Activated CD8-positive, alpha-beta memory T cell treated with anti-CD3 and anti-CD28 coated beads, Interleukin-2, amount 50 U/mL, for 1 hour (primary cell): Measurements from ENCODE around the gene MVB12B.
A peak's percentile ranks its signal among the peaks of the same experiment; 100 is the strongest.

ENCODE experiments used
- DNase-seq: peaks from one replicate; pipeline ENCODE4 v3.0.0-alpha.2; 2020; ENCODE audit errors: extremely low read depth

MVB12B gene

DNA sequence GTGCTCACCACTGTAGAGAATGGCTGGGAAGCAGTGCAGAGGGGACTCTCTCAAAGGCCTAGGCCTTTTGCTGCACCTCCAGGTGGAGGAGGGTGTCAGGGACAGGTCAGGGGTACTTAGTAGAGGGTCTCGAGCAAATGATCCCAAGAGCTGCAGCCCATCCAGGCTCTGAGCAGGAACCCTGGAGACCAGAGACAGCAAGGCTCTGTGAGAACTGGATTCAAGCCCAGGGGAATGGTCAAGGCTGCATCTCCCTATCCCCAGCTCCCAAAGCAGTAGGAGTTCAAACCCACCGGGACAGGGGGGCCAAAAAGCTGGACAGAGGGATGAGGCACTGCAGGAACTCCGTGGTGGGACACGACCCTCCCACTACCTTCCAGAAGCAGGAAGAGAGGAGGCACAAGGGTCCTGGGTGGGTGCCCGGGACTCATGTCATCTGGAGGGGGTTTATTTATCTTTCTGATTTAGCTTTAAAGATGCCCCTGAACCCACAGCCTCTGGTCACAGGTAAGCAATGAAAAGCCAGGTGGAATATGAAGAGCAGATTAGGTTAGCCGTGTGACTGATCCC lies 124.8 kb downstream of the MVB12B start:
- no peak for DNase-seq

DNA sequence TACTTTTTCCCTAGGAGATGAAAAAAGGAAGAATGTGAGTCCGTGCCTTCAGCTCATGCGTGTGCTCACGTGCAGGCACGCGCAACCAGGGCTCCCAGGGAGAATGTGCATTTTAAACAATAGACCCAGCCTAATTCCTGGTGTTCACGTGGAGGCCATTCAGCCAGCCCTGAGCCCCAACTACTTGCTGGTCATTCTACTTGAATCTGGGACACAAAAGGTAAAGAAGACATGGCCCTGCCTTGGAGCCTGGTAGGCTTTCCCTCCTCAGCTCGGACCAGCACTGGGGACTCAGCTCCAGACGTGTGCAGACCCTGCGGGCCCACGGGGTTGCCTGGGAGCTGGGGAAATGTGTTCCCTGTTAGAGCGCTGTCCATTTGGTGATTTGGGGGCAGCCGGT lies 125.5 kb downstream of the MVB12B start:
- DNase-seq, result no peak

- DNase-seq, result no peak
Measured at GRCh38 chr9:126453156-126453963, 126.7 kb downstream of the MVB12B start.

DNA sequence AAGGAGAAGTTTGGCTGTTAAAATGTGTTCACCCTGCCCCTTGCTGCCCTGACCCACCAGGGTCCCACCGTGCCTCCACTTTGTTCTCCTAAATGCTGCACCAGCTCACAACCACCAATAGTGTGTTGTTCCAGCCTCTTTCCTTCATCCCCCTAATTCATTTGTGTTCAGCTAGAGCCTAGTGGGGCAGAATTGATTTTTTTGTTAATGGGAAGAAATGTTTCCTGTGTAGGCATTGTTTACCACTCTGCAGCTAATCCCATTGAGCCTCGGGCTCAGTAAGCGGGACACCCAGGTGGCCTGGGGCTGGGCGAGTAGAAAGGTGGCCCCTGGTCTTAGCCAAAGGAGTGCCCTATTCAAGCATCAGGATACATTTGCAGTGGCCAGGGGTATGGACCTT lies 127.6 kb downstream of the MVB12B start:
- no peak for DNase-seq

GRCh38 chr9:126454795-126455194 lies 128.2 kb downstream of the MVB12B start:
- DNase-seq, result no peak

DNA sequence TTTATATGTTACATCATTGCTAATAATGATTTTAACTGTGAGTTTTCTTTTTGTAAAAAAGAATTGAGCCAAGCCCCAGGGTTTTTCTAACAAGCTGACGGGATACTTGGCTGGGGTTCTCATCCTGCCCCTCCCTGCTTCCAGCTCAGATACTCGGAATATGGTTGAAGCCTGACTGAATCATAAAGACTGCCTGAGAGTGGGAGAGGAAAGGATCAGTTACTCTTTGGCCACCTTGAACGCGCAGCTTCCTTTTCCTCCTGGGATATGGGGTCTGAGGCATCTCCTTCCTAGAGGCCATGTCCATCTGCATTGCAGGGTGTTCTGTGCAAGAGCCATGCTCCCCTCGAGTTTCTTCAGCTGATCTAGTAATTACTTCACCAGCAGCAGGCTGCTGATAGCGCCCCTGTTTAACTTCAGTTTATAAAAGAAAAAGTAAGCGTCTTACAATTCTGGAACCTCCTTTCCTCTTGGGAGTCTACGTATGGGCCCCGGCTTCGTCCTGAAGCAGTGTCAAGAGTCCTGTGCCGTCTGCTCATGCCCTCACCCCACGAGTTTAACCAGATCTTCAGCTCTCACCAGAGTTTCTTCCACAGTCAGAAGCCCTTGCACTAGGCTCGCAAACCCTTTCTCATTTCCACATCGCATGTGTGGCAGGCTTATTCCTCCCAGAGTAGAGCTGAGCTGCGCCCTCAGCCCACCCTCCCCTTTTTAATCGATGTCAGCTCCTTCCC lies 130.0 kb downstream of the MVB12B start:
- no peak for DNase-seq

GRCh38 chr9:126457175-126457547 lies 130.5 kb downstream of the MVB12B start:
- no peak for DNase-seq

- no peak for DNase-seq
Measured at GRCh38 chr9:126457890-126458289, 131.3 kb downstream of the MVB12B start.

DNA sequence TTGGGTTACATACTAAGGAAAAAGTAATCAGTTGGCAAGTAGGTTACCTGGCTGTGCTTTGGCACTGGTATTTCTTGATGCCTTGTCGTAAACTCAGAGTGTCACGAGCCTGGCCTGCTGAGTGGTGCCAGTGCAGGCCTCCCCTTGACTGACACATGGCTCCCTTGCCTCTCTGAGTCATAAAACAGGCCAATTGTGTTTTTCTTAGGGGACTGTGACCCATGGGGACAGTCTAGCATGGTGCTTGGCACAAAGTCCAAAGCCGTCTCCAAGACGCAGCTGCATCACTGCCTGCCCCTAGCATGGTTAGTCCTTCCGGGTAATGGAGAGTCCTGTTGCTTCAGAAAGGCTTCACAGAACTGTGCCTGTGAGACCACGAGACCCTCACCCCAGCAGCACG lies 132.5 kb downstream of the MVB12B start:
- DNase-seq, result no peak

DNA sequence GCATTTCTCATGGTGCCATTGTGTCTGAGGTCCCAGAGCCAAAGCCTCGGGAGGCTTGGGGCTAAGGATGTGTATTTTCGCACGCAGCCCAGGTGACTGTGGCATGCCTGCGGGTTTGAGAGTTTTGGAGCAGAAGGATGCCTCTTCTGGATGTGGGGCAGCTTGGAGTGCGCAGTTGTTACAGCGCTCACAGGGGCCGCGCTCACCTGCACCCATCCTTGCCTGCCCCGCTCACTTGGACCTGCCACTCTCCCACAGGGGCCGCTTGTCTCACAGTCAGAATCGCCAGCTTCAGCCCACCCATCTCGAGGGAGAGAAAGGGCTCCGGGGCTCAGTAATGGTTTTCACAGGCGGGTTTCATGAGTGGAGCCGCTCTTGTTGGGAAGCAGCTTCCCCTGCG lies 132.9 kb downstream of the MVB12B start:
- DNase-seq, result no peak

DNA sequence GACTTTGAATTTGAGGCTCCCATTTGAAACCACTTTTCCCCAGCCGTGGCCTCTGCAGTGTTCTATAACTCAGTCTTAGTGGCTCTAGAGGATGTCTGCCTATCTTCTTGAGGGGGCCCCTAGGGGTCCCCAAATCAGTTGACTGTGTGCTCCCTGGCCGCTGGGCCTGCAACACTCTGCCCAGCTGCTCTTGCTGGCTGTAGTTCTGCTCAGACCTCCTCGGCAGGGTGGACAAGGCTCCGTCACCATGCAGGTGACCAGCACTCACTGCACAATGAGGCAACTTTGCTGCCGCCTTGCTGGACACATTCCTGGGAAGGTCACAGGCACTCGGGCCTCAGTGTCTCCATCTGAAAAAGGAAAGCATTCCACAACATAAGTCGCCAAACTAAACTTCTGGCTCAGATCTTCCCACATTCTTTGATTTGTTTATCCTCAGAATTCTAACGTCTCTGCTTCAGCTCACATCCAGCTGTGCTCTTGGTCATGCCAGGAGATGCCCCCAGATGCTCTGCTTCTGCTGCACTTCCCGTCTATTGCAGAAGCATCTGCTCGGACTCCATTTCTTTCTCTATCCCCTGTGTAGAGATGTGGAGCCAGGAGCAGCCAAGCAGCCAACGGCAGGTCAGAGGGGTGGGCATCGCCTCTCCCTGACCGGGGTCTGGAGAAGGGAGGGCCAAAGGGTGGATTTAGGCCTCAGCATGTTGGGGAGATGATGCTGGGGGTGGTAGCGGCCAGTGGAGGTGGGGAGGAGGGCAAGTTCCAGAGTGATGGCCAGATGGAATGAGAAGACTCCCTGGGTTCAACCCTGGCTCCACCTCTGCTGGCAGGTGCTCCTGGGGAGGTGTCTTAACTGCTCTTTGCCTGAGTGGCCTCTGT lies 133.6 kb downstream of the MVB12B start:
- DNase-seq, result no peak

DNA sequence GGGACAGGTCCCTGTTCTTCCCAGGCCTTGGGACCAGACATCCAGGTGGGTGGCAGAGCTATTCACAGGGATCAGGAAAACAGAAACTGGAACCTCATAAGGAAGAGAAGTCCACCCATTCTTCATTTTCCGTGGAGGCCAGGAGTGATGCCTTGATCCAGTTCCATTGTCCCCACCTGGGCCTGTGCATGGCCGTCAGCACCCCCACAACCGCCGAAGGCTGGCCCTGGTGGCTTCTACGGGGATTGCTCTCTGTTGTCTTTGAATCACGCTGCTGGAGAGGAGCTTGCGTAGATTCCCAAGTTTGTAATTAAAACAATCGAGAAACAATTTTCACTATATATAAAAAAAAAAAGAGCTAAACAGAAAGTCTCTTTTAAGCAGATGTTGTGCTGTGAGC lies 134.4 kb downstream of the MVB12B start:
- DNase-seq, result no peak

DNA sequence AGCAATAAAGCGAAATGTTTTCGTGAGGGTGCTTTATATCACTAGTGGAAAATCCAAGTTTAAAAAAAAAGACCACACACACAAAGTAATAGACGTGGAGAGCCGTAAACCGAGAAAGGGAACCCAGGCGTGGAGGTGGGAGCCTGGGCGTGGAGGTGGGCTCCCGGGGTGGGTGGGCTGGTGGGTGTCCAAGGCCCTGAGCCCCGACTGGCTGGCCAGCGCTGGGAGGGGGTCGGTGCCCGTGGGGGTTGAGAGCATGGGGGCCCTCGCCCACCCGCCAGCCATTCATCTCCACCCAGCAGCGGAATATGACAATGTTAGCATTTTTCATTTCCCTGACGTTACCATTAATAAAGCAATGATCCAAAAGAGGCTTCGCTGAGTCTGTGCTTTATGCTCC lies 135.0 kb downstream of the MVB12B start:
- DNase-seq, result no peak

DNA sequence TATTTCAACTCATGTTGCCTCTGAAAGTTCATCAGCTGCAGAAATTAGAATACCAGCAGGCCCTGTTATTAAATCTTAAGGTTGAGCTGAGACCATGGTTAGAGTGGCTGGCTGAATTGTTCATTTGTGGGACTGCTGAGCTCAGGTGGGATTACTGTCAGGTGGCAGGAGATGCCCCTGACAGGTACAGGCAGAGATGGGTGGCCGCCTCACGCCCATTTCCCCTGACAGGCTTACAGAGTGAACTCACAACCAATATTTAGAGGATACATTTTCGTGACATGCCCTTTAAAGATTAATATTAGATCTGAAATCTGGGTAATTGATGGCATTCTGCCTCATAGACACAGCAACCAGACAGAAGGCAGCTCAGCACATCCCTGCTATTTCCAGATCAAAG lies 136.0 kb downstream of the MVB12B start:
- no peak for DNase-seq

GRCh38 chr9:126463426-126463825 lies 136.8 kb downstream of the MVB12B start:
- no peak for DNase-seq

DNA sequence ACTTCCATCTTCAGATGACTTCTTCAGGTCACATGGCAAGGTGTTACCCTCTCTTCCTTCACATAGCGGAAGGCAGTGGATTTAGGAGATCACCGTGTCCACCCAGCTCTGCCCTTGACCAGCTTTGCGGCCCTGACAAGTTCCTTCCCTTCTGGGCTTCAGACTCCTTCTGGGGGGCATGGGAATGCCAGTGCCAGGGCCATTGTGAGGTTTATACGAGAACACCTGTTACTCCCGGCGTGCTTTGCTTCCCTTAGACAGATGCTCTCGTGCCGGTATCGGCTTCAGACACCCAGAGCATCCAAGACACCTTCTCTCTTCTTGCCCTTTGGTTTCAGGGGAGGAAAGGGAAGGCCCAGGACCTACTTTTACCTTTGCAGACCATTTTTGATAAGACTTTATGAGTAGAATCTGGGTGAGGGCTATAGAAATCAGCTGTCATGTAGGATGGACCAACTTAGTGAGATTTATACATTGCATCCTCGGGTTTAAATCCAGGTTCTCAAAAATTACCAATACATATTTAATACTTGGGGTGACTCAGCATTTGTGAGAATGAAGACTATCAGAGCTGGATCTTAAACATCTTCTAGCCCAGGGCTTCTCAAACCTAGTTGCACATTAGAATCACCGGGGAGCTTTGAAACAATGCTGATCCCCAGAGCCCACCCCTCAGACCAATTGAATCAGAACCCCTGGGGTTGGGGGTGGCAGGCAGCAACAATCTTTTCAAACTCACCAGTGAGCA lies 138.2 kb downstream of the MVB12B start:
- no peak for DNase-seq

DNA sequence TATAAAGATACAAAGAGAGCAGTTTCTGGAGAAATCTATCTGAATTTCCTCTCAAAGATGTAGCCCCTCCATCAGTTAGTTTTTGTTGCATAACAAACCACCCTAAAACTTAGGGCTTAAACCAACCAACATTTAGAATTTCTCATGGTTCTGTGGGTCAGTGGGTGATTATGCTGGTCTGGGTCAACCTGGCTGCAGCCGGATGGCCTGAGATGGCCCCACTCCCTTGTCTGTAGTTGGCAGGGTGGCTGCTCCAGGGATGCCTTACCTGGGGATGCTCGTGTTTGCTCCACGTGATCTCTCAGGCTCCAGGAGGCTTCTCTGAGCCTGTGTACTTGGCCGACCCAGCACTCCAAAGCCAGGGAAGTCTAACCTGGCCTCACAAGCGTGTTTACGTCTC lies 139.3 kb downstream of the MVB12B start:
- no peak for DNase-seq

- no peak for DNase-seq
Measured at GRCh38 chr9:126468141-126468825, 141.7 kb downstream of the MVB12B start.

GRCh38 chr9:126470241-126470993 lies 143.8 kb downstream of the MVB12B start:
- no peak for DNase-seq

- DNase-seq, result peak; percentile 47
Measured at GRCh38 chr9:126471084-126471624, 144.5 kb downstream of the MVB12B start.
